Heart left ventricle (tissue), 16 donors: ENCODE measurements around the gene CUTA. TPM values are rescaled to one million over a fixed set of nuclear protein-coding genes. Genes with fewer than 3 reads are reported as not detected.
"Not testable (repeated sequence)": the region's sequence is repeated elsewhere in the genome, so short reads cannot be mapped to it uniquely, and the experiment has no call there.

Experiments
- ATAC-seq, 4 donors: fragments of 200-7000 bp; cut with Tn5 transposase; one replicate each; pipeline ENCODE4 v1.9.1; 2020 to 2022; ENCODE audit warnings: moderate library complexity in 4 of 4, mild to moderate bottlenecking in 3 of 4, moderate number of reproducible peaks in 1 of 4
- DNase-seq, 5 donors: peaks; one replicate each; pipeline ENCODE4 v3.0.0-alpha.2; 2020
- H3K27ac ChIP-seq, 12 donors: fragments of 200-600 bp; sonication (generic) in 4 of 12; one replicate each; pipeline versions ENCODE4 v1.5.0 to v1.8.0; 2016 to 2022; ENCODE audit warnings: mild to moderate bottlenecking in 2 of 12
- H3K27me3 ChIP-seq, 9 donors: fragments of 200-600 bp; sonication (generic) in 2 of 9; one replicate each; pipeline versions ENCODE4 v1.5.1 to v1.8.0; 2016 to 2022; ENCODE audit warnings: mild to moderate bottlenecking in 3 of 9
- H3K36me3 ChIP-seq, 9 donors: fragments of 200-600 bp; sonication (generic) in 2 of 9; one replicate each; pipeline versions ENCODE4 v1.5.0 to v1.8.0; 2018 to 2022; ENCODE audit warnings: mild to moderate bottlenecking in 2 of 9
- H3K4me1 ChIP-seq, 12 donors: fragments of 200-600 bp; sonication (generic) in 4 of 12; one replicate each; pipeline versions ENCODE4 v1.5.0 to v1.8.0; 2016 to 2022; ENCODE audit warnings: mild to moderate bottlenecking in 3 of 12
- H3K4me3 ChIP-seq, 12 donors: fragments of 200-600 bp; sonication (generic) in 4 of 12; one replicate each; pipeline versions ENCODE4 v1.5.0 to v1.8.0; 2017 to 2022; ENCODE audit warnings: mild to moderate bottlenecking in 9 of 12, moderate library complexity in 4 of 12
- H3K9me3 ChIP-seq, 12 donors: fragments of 200-600 bp; sonication (generic) in 4 of 12; one replicate each; pipeline versions ENCODE4 v1.5.0 to v1.8.0; 2016 to 2022; ENCODE audit warnings: mild to moderate bottlenecking in 1 of 12
- CTCF ChIP-seq, 12 donors: fragments of 200-600 bp; sonication (generic) in 4 of 12; IDR thresholded peaks; one replicate each; pipeline versions ENCODE4 v1.5.0 to v1.8.0; 2018 to 2022; ENCODE audit warnings: antibody characterized with exemption in 12 of 12, mild to moderate bottlenecking in 5 of 12
- POLR2A ChIP-seq, 2 donors: fragments of 450-650 bp; IDR thresholded peaks; one replicate each; pipeline ENCODE4 v1.6.1; 2017; ENCODE audit warnings: antibody characterized with exemption in 2 of 2, mild to moderate bottlenecking in 2 of 2, moderate library complexity in 2 of 2
- WGBS, 4 donors: extraction: QIAGEN DNeasy Blood & Tissue Kit in 2 of 4; methylation state at CpG; one replicate each; pipeline versions ENCODE4 v1.1.5 to v1.1.7; 2013 to 2018; 5-methylcytosine and 5-hydroxymethylcytosine counted together
- intact Hi-C, 10 donors: fragments of 100-400 bp; cut with DNase I; formaldehyde crosslinking; loops; one replicate each; pipeline versions ENCODE4 v1.11.1 to v1.14.2; 2022
- polyA plus RNA-seq, 2 donors: library from polyadenylated mRNA; stranded (reverse); fragments of 200-250 nt; gene quantifications; one replicate each; pipeline ENCODE4 v1.2.3, GENCODE V29; 2013
- total RNA-seq, 9 donors: library from RNA; depleted of rRNA in 2 of 9; stranded (reverse); fragments of >200 nt in 2 of 9; fragmentation: NEBNext Ultra II Directional in 3 of 9; extraction: Animal tissue kit (Norgen Biotek cat#: 25700) in 3 of 9; gene quantifications; one replicate each; pipeline versions ENCODE4 v1.1.0 to v1.2.4, GENCODE V29; 2016 to 2023
- donor health status: ischemic (EF 13 %, LVEDD 7.1; RV severe dilation, severe dysfunction).
- donor health status: healthy with polysubstance abuse.
- donor health status: DM: no; HTN: yes; CAD: no.
- donor health status: DM: no; HTN: no; CAD: no.
- donor health status: ischemic (EF 25% LVEDD 6.9; RV normal size, moderate dysfunction).
- donor health status: ischemic (EF 25% LVEDD 5.7; RV mildly dilated, moderate dysfunction).
- donor health status: healthy.
- donor health status: DM: yes; HTN: yes; CAD: no.
- donor health status: ischemic (EF 35%, LVEDD 5.7; RV mildly dilated, moderate dysfunction).
- donor health status: nonischemic (EF 11% LVEDD 7.7; RV severe dilation, severe dysfunction).
- donor health status: DM: yes; HTN: yes; CAD: no.
- donor health status: PGD.
- donor health status: ischemic (EF 29% LVEDD 5.4; RV normal size, mild dysfunction).
- donor health status: nonischemic (EF 23%, LVEDD 6.1; RV moderate dilation, normal function).

Gene CUTA
- total and polyA plus RNA-seq, 11 donors: 99.3 to 142 (median 128) TPM

- ATAC-seq (peak in 1 of 4 donors; percentile 20), DNase-seq (no peak)
- Histone ChIP-seq H3K27ac (no peak overlapping the region), H3K4me1 (no peaks in the 10 kb centered on the region), H3K36me3 (no peaks in the 10 kb centered on the region), H3K9me3 (no peaks in the 10 kb centered on the region), H3K27me3 (no peaks in the 10 kb centered on the region), H3K4me3 (no peak overlapping the region)
- intact Hi-C loops: no loop called here
- TF ChIP-seq POLR2A (IDR thresholded peaks at IDR 0.05) (no peak), CTCF (IDR thresholded peaks at IDR 0.05) (no peak)
- 70 to 85% (median 82%) methylated on average over 9 to 10 of the region's 10 CpGs for WGBS, 4 donors
Observed at GRCh38 chr6:33383427-33384185, 34.3 kb downstream of the CUTA start.

GRCh38 chr6:33380272-33380981 is 37.5 kb downstream of the CUTA start:
- Histone ChIP-seq H3K4me1 (peaks cover 0 to 25% (median 3%) of the 10 kb centered on the region in 12 donors), H3K36me3 (no peaks in the 10 kb centered on the region), H3K9me3 (no peaks in the 10 kb centered on the region), H3K27me3 (no peaks in the 10 kb centered on the region), H3K4me3 (no peak overlapping the region), H3K27ac (no peak overlapping the region)
- ATAC-seq (no peak), DNase-seq (no peak)
- TF ChIP-seq CTCF (IDR thresholded peaks at IDR 0.05) (no peak), POLR2A (IDR thresholded peaks at IDR 0.05) (no peak)
- intact Hi-C loops: no loop called here
- WGBS, 4 donors: 88 to 96% (median 92%) methylated on average over 2 of the region's 2 CpGs

- WGBS, 4 donors: 92 to 94% (median 93%) methylated on average over 10 of the region's 10 CpGs
- intact Hi-C loops, H3K27me3 ChIP-seq, H3K36me3 ChIP-seq, H3K27ac ChIP-seq, DNase-seq, H3K9me3 ChIP-seq, ATAC-seq, H3K4me3 ChIP-seq: not testable (repeated sequence)
- H3K4me1 ChIP-seq: peaks cover 0 to 38% (median 11%) of the 10 kb centered on the region in 12 donors
Observed at GRCh38 chr6:33379184-33379583, 38.7 kb downstream of the CUTA start.

GRCh38 chr6:33377171-33377570 is 40.7 kb downstream of the CUTA start:
- Histone ChIP-seq H3K4me1 (peaks cover 0 to 55% (median 11%) of the 10 kb centered on the region in 12 donors), H3K9me3 (no peaks in the 10 kb centered on the region), H3K36me3 (no peaks in the 10 kb centered on the region), H3K27me3 (no peaks in the 10 kb centered on the region), H3K4me3 (peak overlapping the region in 1 of 12 donors; percentile 4), H3K27ac (peak overlapping the region in 1 of 12 donors; percentile 91)
- no peak for ATAC-seq
- no peak for TF ChIP-seq CTCF (IDR thresholded peaks at IDR 0.05)
- no peak for TF ChIP-seq POLR2A (IDR thresholded peaks at IDR 0.05)
- no peak for DNase-seq
- intact Hi-C loops: no loop called here
- 68 to 75% (median 74%) methylated on average over 4 of the region's 4 CpGs for WGBS, 4 donors
